Measurements from ENCODE around the gene CDYL. TPM values are rescaled to one million over a fixed set of nuclear protein-coding genes. Genes with fewer than 3 reads are reported as not detected.

The CDYL gene
- 10 to 100 TPM; 25.0 to 33.6 TPM for total RNA-seq

- ChIA-PET CTCF (interaction anchor here (1.4 kb wide), 1 partner anchor 10 kb away, joined by 4 read pairs; no protein-coding TSS in a partner anchor), POLR2A (no interaction called here)
- H3K27me3 Mint-ChIP-seq: peaks cover 32% of the 10 kb centered on the region
- peaks cover 23% of the 10 kb centered on the region for H3K9me3 Mint-ChIP-seq
- H3K4me1 Mint-ChIP-seq: peaks cover 41% of the 10 kb centered on the region
- DNase-seq: peak; percentile 84
- peaks cover 20% of the 10 kb centered on the region for H3K36me3 Mint-ChIP-seq (ENCODE audit: low read depth)
- peak within 1 kb of the TSS; percentile 81 for H3K4me3 Mint-ChIP-seq
- peak within 1 kb of the TSS; percentile 87 for H3K27ac Mint-ChIP-seq
These were observed at the start of gene CDYL for GRCh38 chr6:4776131-4776492. Gene CDYL (plus strand): TSS chr6:4776404. CDS start chr6:4776784, 380 bp downstream.

DNA sequence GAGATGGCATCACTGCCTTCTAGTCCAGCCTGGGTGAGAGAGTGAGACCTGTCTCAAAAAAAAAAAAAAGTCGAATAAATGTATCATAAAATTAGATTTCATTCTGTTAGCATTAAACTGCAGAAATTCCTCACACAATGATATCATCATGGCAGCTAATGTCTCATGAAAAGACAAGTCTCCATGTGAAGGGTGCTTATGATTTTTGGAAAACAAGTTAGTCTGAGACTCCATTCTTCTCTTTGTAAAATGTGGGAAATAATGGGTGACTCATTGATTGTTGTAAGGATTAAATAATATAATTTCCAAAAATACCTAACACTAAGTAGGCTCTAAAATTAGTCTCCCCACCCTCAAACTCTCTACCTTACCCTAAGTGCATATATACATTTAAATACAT lies 49.6 kb upstream of the CDYL start:
- H3K9me3 Mint-ChIP-seq: no peaks in the 10 kb centered on the region
- CTCF ChIA-PET: interaction anchor here (0.6 kb wide), 1 partner anchor 31 kb away, joined by 4 read pairs; no protein-coding TSS in a partner anchor
- peaks cover 5% of the 10 kb centered on the region for H3K27me3 Mint-ChIP-seq
- H3K27ac Mint-ChIP-seq: no peak overlapping the region
- POLR2A ChIA-PET: no interaction called here
- H3K4me1 Mint-ChIP-seq: peaks cover 1% of the 10 kb centered on the region
- H3K36me3 Mint-ChIP-seq (ENCODE audit: low read depth): no peaks in the 10 kb centered on the region
- no peak for DNase-seq
- H3K4me3 Mint-ChIP-seq: no peak overlapping the region

- CTCF ChIA-PET: no interaction called here
- no peaks in the 10 kb centered on the region for H3K9me3 Mint-ChIP-seq
- POLR2A ChIA-PET: no interaction called here
- H3K4me1 Mint-ChIP-seq: peaks cover 1% of the 10 kb centered on the region
- no peak overlapping the region for H3K4me3 Mint-ChIP-seq
- no peak for DNase-seq
- peaks cover 5% of the 10 kb centered on the region for H3K27me3 Mint-ChIP-seq
- H3K27ac Mint-ChIP-seq: no peak overlapping the region
- no peaks in the 10 kb centered on the region for H3K36me3 Mint-ChIP-seq (ENCODE audit: low read depth)
These were observed 49.0 kb upstream of the CDYL start for GRCh38 chr6:4727217-4727616.

GRCh38 chr6:4727671-4728435 lies 48.4 kb upstream of the CDYL start:
- DNase-seq: no peak
- Mint-ChIP-seq H3K27ac (no peak overlapping the region), H3K4me1 (peaks cover 1% of the 10 kb centered on the region), H3K4me3 (no peak overlapping the region), H3K27me3 (peaks cover 5% of the 10 kb centered on the region), H3K9me3 (no peaks in the 10 kb centered on the region), H3K36me3 (ENCODE audit: low read depth) (no peaks in the 10 kb centered on the region)
- CTCF ChIA-PET: no interaction called here
- POLR2A ChIA-PET: no interaction called here

- no peaks in the 10 kb centered on the region for H3K36me3 Mint-ChIP-seq (ENCODE audit: low read depth)
- no peak overlapping the region for H3K27ac Mint-ChIP-seq
- H3K4me1 Mint-ChIP-seq: peaks cover 1% of the 10 kb centered on the region
- H3K27me3 Mint-ChIP-seq: peaks cover 5% of the 10 kb centered on the region
- POLR2A ChIA-PET: no interaction called here
- CTCF ChIA-PET: no interaction called here
- H3K9me3 Mint-ChIP-seq: no peaks in the 10 kb centered on the region
- no peak for DNase-seq
- H3K4me3 Mint-ChIP-seq: no peak overlapping the region
These were observed 47.8 kb upstream of the CDYL start for GRCh38 chr6:4728436-4728769.

DNA sequence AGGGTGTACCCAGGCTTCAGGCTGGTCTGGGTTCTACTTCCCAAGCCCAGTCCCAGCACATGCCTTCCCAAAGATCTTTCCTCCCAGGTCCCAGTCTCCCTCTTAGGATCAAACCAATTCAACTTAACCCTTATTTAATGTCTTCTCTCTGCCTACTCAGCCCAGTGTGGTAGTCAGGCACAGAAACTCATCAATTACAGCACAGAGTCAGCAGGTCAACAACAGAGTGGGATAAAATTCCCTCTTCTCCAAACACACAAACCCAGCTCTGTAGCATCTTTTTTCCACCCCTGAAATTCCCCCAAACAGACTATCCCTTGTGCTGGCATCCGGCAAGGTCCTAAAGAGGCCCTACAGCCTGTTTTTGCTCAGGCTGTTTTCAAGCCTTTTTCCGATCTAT lies 47.3 kb upstream of the CDYL start:
- POLR2A ChIA-PET: no interaction called here
- peaks cover 1% of the 10 kb centered on the region for H3K4me1 Mint-ChIP-seq
- no peak for DNase-seq
- H3K27ac Mint-ChIP-seq: no peak overlapping the region
- H3K4me3 Mint-ChIP-seq: no peak overlapping the region
- CTCF ChIA-PET: no interaction called here
- peaks cover 5% of the 10 kb centered on the region for H3K27me3 Mint-ChIP-seq
- H3K36me3 Mint-ChIP-seq (ENCODE audit: low read depth): no peaks in the 10 kb centered on the region
- no peaks in the 10 kb centered on the region for H3K9me3 Mint-ChIP-seq

DNA sequence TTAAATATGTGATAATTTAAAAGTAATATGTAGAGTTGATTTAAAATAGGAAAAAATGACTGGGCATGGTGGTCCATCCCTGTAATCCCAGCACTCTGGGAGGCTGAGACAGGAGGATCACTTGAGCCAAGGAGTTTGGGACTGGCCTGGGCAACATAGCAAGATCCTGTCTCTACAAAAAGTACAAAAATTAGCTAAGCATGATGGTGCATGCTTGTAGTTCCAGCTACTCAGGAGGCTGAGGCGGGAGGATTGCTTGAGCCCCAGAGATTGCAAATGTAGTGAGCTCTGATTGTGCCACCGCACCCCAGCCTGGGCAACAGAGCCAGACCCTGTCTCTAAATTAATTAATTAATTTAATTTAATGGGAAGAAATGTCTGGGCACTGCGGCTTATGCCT lies 44.2 kb upstream of the CDYL start:
- Mint-ChIP-seq H3K36me3 (ENCODE audit: low read depth) (no peaks in the 10 kb centered on the region), H3K27ac (no peak overlapping the region), H3K9me3 (no peaks in the 10 kb centered on the region), H3K4me3 (no peak overlapping the region), H3K4me1 (peaks cover 1% of the 10 kb centered on the region), H3K27me3 (peaks cover 5% of the 10 kb centered on the region)
- CTCF ChIA-PET: no interaction called here
- DNase-seq: no peak
- POLR2A ChIA-PET: no interaction called here

GRCh38 chr6:4732691-4733315 lies 43.4 kb upstream of the CDYL start:
- H3K27ac Mint-ChIP-seq: no peak overlapping the region
- CTCF ChIA-PET: no interaction called here
- POLR2A ChIA-PET: no interaction called here

GRCh38 chr6:4736371-4736873 lies 39.8 kb upstream of the CDYL start:
- ChIA-PET CTCF (no interaction called here), POLR2A (no interaction called here)
- Mint-ChIP-seq H3K9me3 (no peaks in the 10 kb centered on the region), H3K4me1 (no peaks in the 10 kb centered on the region), H3K27ac (no peak overlapping the region), H3K27me3 (peaks cover 2% of the 10 kb centered on the region), H3K4me3 (no peak overlapping the region), H3K36me3 (ENCODE audit: low read depth) (no peaks in the 10 kb centered on the region)
- DNase-seq: no peak

More at GRCh38 chr6:4732691-4733315, 43.4 kb upstream of the CDYL start:
- Mint-ChIP-seq H3K9me3 (no peaks in the 10 kb centered on the region), H3K36me3 (ENCODE audit: low read depth) (no peaks in the 10 kb centered on the region), H3K27me3 (peaks cover 2% of the 10 kb centered on the region), H3K4me3 (no peak overlapping the region), H3K4me1 (no peaks in the 10 kb centered on the region)
- no peak for DNase-seq

DNA sequence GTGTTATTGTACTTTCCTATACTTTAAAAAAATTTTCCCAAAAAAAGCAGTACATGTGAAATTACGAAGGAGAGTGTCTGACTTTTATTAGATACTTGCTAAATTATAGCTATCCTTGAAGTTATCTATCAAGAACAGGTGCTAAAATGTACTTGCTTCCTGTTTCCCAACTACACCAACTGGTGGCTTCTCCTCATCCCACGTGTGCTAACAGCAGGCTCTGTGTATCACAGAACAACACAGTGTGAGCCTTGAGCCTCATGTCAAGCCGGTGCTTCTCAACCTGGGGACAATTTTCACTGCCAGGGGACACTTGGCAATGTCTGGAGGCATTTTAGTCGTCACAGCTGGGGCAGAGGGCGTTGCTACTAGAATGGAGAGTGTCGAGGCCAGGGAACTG lies 36.2 kb upstream of the CDYL start:
- CTCF ChIA-PET: interaction anchor here (0.6 to 0.7 kb wide), 2 partner anchors 45 to 217 kb away, joined by 3 read pairs; no protein-coding TSS in a partner anchor
- no peak for DNase-seq
- H3K9me3 Mint-ChIP-seq: no peaks in the 10 kb centered on the region
- H3K4me1 Mint-ChIP-seq: no peaks in the 10 kb centered on the region
- H3K27ac Mint-ChIP-seq: no peak overlapping the region
- POLR2A ChIA-PET: no interaction called here
- no peaks in the 10 kb centered on the region for H3K36me3 Mint-ChIP-seq (ENCODE audit: low read depth)
- H3K4me3 Mint-ChIP-seq: no peak overlapping the region
- peaks cover 2% of the 10 kb centered on the region for H3K27me3 Mint-ChIP-seq

DNA sequence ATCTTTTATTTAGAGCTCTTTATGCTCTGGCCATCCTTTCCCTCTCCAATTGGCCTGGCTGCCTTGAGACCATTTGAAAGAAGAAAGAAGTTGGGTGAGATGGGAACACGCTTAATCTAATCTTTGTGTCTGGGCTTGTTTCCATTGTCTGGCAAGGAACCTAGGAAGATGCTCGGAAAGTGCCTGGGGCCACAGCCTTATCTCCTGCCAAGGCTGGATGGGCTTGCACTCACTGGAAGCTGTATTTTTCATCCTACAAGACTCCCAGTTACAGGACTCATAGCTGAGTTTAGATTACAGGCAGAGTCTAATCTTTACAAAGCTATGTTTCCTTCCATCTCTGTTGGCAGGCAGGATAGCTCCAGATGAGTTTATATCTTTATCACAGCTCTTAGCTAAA lies 33.1 kb upstream of the CDYL start:
- Mint-ChIP-seq H3K4me1 (no peaks in the 10 kb centered on the region), H3K4me3 (no peak overlapping the region), H3K36me3 (ENCODE audit: low read depth) (no peaks in the 10 kb centered on the region), H3K9me3 (no peaks in the 10 kb centered on the region), H3K27ac (no peak overlapping the region), H3K27me3 (no peaks in the 10 kb centered on the region)
- ChIA-PET POLR2A (no interaction called here), CTCF (no interaction called here)
- no peak for DNase-seq

DNA sequence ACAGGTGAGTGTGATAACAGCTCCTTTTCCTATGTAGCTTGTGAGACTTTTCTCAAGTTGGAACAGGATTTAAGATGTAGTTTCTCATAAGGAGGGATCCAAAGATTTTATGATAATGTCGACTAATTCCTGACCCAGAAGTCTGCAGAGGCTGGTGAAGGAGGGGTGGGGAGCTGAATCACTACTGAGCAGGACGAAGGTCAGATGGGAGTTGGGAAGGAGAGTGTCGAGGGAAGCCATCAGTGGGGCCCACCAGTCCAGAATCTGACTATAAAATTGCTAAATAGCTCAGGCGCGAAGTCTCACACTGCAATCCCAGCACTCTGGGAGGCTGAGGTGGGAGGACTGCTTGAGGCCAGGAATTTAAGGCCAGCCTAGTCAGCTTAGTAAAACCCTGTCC lies 32.3 kb upstream of the CDYL start:
- Mint-ChIP-seq H3K4me3 (no peak overlapping the region), H3K4me1 (no peaks in the 10 kb centered on the region), H3K27me3 (no peaks in the 10 kb centered on the region), H3K9me3 (no peaks in the 10 kb centered on the region), H3K27ac (no peak overlapping the region), H3K36me3 (ENCODE audit: low read depth) (no peaks in the 10 kb centered on the region)
- CTCF ChIA-PET: interaction anchor here (0.7 kb wide), 1 partner anchor 55 kb away, joined by 3 read pairs; no protein-coding TSS in a partner anchor
- POLR2A ChIA-PET: no interaction called here
- DNase-seq: no peak

GRCh38 chr6:4747588-4747987 lies 28.6 kb upstream of the CDYL start:
- no peaks in the 10 kb centered on the region for H3K9me3 Mint-ChIP-seq
- POLR2A ChIA-PET: no interaction called here
- H3K4me3 Mint-ChIP-seq: no peak overlapping the region
- no peaks in the 10 kb centered on the region for H3K4me1 Mint-ChIP-seq
- no peak for DNase-seq
- H3K36me3 Mint-ChIP-seq (ENCODE audit: low read depth): no peaks in the 10 kb centered on the region
- no peak overlapping the region for H3K27ac Mint-ChIP-seq
- H3K27me3 Mint-ChIP-seq: peaks cover 1% of the 10 kb centered on the region
- CTCF ChIA-PET: no interaction called here
